ENCODE data around the gene BICD2. TPM values are rescaled to one million over a fixed set of nuclear protein-coding genes. Genes with fewer than 3 reads are reported as not detected.

Gene BICD2
- total and polyA plus RNA-seq, 2 donors (not counting 1 experiment from before 2014, with no cell fraction given): 9.1 to 35.8 TPM

DNA sequence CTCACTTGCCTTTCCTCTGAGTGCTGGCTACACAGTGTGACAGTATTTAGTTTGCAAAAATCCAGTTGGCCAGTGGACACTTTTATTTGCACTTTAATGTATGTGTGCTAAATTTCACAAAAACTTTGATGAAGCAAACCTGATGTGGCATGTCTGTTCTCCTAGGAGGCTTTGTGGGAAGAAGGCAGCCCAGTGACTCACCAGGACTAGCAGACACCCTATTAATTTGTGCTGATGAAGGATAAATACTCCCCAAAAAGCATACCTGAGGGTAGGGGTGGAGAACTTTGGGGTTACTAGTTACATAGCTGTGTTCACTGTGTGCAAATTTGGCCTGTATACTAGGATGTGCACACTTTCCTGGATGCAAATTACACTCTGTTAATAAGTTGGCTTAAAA is 55.4 kb downstream of the BICD2 start:
- no peaks in the 10 kb centered on the region for H3K27me3 ChIP-seq (ENCODE audit: control insufficient read depth, insufficient read depth, low read length)
- H3K79me2 ChIP-seq (ENCODE audit: control insufficient read depth, insufficient read depth, low read length): no peaks in the 10 kb centered on the region
- no peaks in the 10 kb centered on the region for H4K20me1 ChIP-seq (ENCODE audit: control insufficient read depth, extremely low read depth, insufficient read depth, low read length)
- H2AFZ ChIP-seq (ENCODE audit: low read length): no peak overlapping the region
- H3K27ac ChIP-seq (ENCODE audit: insufficient read depth, low read length): no peak overlapping the region
- H3K9me3 ChIP-seq (ENCODE audit: control insufficient read depth, insufficient read depth, low read depth, low read length): no peaks in the 10 kb centered on the region
- TF ChIP-seq, protein P1, sequence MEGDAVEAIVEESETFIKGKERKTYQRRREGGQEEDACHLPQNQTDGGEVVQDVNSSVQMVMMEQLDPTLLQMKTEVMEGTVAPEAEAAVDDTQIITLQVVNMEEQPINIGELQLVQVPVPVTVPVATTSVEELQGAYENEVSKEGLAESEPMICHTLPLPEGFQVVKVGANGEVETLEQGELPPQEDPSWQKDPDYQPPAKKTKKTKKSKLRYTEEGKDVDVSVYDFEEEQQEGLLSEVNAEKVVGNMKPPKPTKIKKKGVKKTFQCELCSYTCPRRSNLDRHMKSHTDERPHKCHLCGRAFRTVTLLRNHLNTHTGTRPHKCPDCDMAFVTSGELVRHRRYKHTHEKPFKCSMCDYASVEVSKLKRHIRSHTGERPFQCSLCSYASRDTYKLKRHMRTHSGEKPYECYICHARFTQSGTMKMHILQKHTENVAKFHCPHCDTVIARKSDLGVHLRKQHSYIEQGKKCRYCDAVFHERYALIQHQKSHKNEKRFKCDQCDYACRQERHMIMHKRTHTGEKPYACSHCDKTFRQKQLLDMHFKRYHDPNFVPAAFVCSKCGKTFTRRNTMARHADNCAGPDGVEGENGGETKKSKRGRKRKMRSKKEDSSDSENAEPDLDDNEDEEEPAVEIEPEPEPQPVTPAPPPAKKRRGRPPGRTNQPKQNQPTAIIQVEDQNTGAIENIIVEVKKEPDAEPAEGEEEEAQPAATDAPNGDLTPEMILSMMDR (conservative IDR thresholded peaks at IDR 0.05 in 1 of 2, IDR thresholded peaks at IDR 0.05 in 1 of 2; ENCODE audit: low read depth in 1 of 2, low read length in 2 of 2): no peak
- no peak for TF ChIP-seq EZH2 (IDR thresholded peaks at IDR 0.05; ENCODE audit: low read length, missing control alignments)
- H3K36me3 ChIP-seq (ENCODE audit: control insufficient read depth, insufficient read depth, low read length): peaks cover 7% of the 10 kb centered on the region
- H3K4me2 ChIP-seq (ENCODE audit: extremely low read depth, insufficient read depth, low read length): no peak overlapping the region
- no peaks in the 10 kb centered on the region for H3K4me1 ChIP-seq (ENCODE audit: control insufficient read depth, extremely low read depth, insufficient read depth, low read length)
- H3K9ac ChIP-seq (ENCODE audit: insufficient read depth, low read length): no peak overlapping the region
- peak in 1 of 2 donors; percentile 9 for DNase-seq (ENCODE audit: low read depth in 2 of 2)
- no peak overlapping the region for H3K4me3 ChIP-seq (replicated peaks in 1 of 4; ENCODE audit: control extremely low read depth in 1 of 4, insufficient read depth in 1 of 4, low read depth in 3 of 4, low read length in 4 of 4)

DNA sequence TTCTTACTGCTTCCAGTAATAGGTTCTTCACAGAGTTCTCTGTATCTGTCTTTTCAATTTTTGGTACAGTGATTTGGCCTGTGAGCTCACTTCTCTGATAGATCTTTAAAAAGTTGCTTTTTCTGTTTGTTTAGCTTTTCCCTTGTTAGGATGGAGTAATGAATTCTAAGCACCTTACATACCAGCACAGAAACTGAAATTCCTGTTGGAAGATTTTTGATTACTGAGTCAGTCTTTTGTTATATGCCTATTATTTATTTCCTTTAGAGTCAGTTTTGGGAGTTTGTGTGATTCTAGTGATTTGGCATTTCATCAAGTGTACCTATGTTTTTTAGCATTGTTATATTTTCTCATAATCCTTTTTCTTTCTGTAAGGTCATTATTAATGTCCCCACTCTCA is 57.1 kb downstream of the BICD2 start:
- H3K4me2 ChIP-seq (ENCODE audit: extremely low read depth, insufficient read depth, low read length): no peak overlapping the region
- no peak overlapping the region for H3K4me3 ChIP-seq (replicated peaks in 1 of 4; ENCODE audit: control extremely low read depth in 1 of 4, insufficient read depth in 1 of 4, low read depth in 3 of 4, low read length in 4 of 4)
- H4K20me1 ChIP-seq (ENCODE audit: control insufficient read depth, extremely low read depth, insufficient read depth, low read length): no peaks in the 10 kb centered on the region
- H2AFZ ChIP-seq (ENCODE audit: low read length): no peak overlapping the region
- no peak overlapping the region for H3K9ac ChIP-seq (ENCODE audit: insufficient read depth, low read length)
- TF ChIP-seq, protein P1 (conservative IDR thresholded peaks at IDR 0.05 in 1 of 2, IDR thresholded peaks at IDR 0.05 in 1 of 2; ENCODE audit: low read depth in 1 of 2, low read length in 2 of 2): no peak
- H3K27ac ChIP-seq (ENCODE audit: insufficient read depth, low read length): no peak overlapping the region
- H3K36me3 ChIP-seq (ENCODE audit: control insufficient read depth, insufficient read depth, low read length): peaks cover 2% of the 10 kb centered on the region
- H3K79me2 ChIP-seq (ENCODE audit: control insufficient read depth, insufficient read depth, low read length): no peaks in the 10 kb centered on the region
- no peaks in the 10 kb centered on the region for H3K27me3 ChIP-seq (ENCODE audit: control insufficient read depth, insufficient read depth, low read length)
- DNase-seq (ENCODE audit: low read depth in 2 of 2): peak in 1 of 2 donors; percentile 34
- H3K9me3 ChIP-seq (ENCODE audit: control insufficient read depth, insufficient read depth, low read depth, low read length): no peaks in the 10 kb centered on the region
- H3K4me1 ChIP-seq (ENCODE audit: control insufficient read depth, extremely low read depth, insufficient read depth, low read length): no peaks in the 10 kb centered on the region

DNA sequence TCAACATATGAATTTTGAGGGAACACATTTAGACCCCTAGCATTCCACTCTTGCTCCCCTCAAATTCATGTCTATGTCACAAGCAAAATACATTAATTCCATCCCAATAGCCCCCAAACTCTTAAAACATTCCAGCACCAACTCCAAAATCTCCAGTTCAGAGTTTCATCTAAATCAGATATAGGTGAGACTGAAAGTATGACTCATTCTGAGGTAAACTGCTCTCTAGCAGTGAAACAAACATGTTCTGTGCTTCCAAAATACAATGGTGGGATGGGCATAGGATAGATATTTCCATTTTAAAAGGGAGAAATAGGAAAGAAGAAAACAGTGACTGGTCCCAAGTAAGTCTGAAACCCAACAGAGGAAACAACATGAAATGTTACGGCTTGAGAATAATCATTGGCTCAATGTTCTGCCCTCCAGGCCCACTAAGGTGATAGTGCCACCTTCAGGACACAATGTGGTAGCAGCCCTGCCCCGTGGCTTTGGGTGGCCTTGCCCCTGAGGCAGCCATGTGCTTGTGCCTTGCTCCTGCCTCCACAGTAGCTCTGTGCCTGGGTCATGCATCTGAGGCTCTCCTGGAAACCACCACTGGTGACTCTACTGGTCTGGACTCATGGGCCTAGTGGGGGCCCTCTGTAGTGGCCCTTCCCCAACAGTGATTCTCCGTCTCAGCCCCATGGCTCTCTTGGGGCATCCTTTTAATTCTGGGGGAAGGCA is 58.3 kb downstream of the BICD2 start:
- no peak for DNase-seq (ENCODE audit: low read depth in 2 of 2)

More for the DNA sequence above, 58.3 kb downstream of the BICD2 start:
- H3K27ac ChIP-seq (ENCODE audit: insufficient read depth, low read length): no peak overlapping the region
- H3K4me2 ChIP-seq (ENCODE audit: extremely low read depth, insufficient read depth, low read length): no peak overlapping the region
- H3K27me3 ChIP-seq (ENCODE audit: control insufficient read depth, insufficient read depth, low read length): no peaks in the 10 kb centered on the region
- TF ChIP-seq EZH2 (IDR thresholded peaks at IDR 0.05; ENCODE audit: low read length, missing control alignments): no peak
- TF ChIP-seq, protein P1 (conservative IDR thresholded peaks at IDR 0.05 in 1 of 2, IDR thresholded peaks at IDR 0.05 in 1 of 2; ENCODE audit: low read depth in 1 of 2, low read length in 2 of 2): peak in 1 of 2 donors; percentile 30
- H3K9ac ChIP-seq (ENCODE audit: insufficient read depth, low read length): no peak overlapping the region
- H3K4me1 ChIP-seq (ENCODE audit: control insufficient read depth, extremely low read depth, insufficient read depth, low read length): no peaks in the 10 kb centered on the region
- no peaks in the 10 kb centered on the region for H3K36me3 ChIP-seq (ENCODE audit: control insufficient read depth, insufficient read depth, low read length)
- no peaks in the 10 kb centered on the region for H3K9me3 ChIP-seq (ENCODE audit: control insufficient read depth, insufficient read depth, low read depth, low read length)
- no peak overlapping the region for H2AFZ ChIP-seq (ENCODE audit: low read length)
- H3K4me3 ChIP-seq (replicated peaks in 1 of 4; ENCODE audit: control extremely low read depth in 1 of 4, insufficient read depth in 1 of 4, low read depth in 3 of 4, low read length in 4 of 4): no peak overlapping the region
- H3K79me2 ChIP-seq (ENCODE audit: control insufficient read depth, insufficient read depth, low read length): no peaks in the 10 kb centered on the region
- no peaks in the 10 kb centered on the region for H4K20me1 ChIP-seq (ENCODE audit: control insufficient read depth, extremely low read depth, insufficient read depth, low read length)
